ENCODE measurements around the gene PIK3C2G.

The PIK3C2G gene

DNA sequence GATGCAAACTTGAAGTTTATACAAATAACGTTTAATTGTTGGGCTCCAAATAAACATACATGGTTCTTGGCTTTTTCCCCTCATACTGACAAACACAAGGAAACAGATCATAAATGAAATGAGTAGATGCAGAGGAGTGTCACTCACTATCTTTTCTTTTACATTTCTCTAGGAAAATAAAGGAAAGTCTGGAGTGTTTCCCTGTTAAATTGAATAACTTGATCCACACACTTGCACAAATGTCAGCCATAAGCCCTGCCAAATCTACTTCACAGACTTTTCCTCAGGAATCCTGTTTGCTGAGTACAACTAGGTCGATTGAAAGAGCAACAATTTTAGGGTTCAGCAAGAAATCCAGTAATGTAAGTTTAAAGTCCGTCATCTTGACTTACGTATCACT, 301.2 kb downstream of the PIK3C2G start:
- WGBS, result 97% methylated on average over 4 of the region's 4 CpGs
- H3K36me3 ChIP-seq (ENCODE audit: insufficient read depth, low read length), result no peaks in the 10 kb centered on the region
- no peak overlapping the region for H3K27ac ChIP-seq (ENCODE audit: low read depth, low read length)
- no peaks in the 10 kb centered on the region for H3K4me1 ChIP-seq (ENCODE audit: insufficient read depth, low read length)
- H3K27me3 ChIP-seq (ENCODE audit: insufficient read depth, low read length), result no peaks in the 10 kb centered on the region
- H3K9ac ChIP-seq (ENCODE audit: low read depth, low read length), result no peak overlapping the region
- no peak overlapping the region for H3K4me3 ChIP-seq (ENCODE audit: low read length)
- no peaks in the 10 kb centered on the region for H3K9me3 ChIP-seq (ENCODE audit: insufficient read depth, low read depth, low read length)

DNA sequence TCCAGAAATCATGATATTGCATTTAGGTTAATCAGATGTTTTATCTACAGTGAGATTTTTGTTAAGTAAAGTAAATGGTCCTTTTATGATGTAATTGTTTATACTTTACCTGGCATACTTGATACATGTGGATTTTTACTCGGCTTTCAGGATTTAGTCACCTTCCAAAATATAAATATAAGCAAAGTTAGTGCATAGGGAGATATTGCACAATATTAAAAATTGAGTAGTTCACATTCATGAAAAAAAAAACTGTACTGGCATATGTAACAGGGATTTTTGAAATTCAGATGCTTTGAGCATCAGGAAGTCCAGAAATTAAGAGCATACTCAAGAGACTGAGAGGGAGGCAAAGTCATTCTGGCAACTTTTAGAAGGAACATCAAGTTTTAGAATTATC, 303.0 kb downstream of the PIK3C2G start:
- no CpG with 5 or more reads among the region's 1 CpG for WGBS
- Histone ChIP-seq H3K36me3 (ENCODE audit: insufficient read depth, low read length) (no peaks in the 10 kb centered on the region), H3K27ac (ENCODE audit: low read depth, low read length) (no peak overlapping the region), H3K4me3 (ENCODE audit: low read length) (no peak overlapping the region), H3K9ac (ENCODE audit: low read depth, low read length) (no peak overlapping the region), H3K9me3 (ENCODE audit: insufficient read depth, low read depth, low read length) (no peaks in the 10 kb centered on the region), H3K27me3 (ENCODE audit: insufficient read depth, low read length) (no peaks in the 10 kb centered on the region), H3K4me1 (ENCODE audit: insufficient read depth, low read length) (no peaks in the 10 kb centered on the region)

DNA sequence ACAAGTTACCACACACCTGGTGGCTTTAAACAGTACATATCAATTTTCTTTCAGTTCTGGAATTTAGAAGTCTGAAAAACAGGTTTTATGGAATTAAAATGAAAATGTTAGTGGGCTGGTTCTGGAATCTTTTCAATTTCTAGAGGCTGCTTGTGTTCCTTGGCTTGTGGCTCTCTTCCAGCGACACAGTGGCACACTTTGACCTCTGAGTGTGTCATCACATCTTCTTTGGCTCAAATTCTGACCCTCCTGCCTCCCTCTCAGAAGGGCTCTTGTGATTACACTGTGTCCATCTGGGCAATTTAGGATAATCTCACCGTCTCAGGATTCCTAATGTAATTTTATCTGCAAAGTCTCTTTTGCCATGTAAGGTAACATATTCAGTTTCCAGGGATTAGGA, 306.5 kb downstream of the PIK3C2G start:
- H3K9ac ChIP-seq (ENCODE audit: low read depth, low read length), result no peak overlapping the region
- no peaks in the 10 kb centered on the region for H3K4me1 ChIP-seq (ENCODE audit: insufficient read depth, low read length)
- no peaks in the 10 kb centered on the region for H3K36me3 ChIP-seq (ENCODE audit: insufficient read depth, low read length)
- no peaks in the 10 kb centered on the region for H3K27me3 ChIP-seq (ENCODE audit: insufficient read depth, low read length)
- no peak overlapping the region for H3K4me3 ChIP-seq (ENCODE audit: low read length)
- H3K27ac ChIP-seq (ENCODE audit: low read depth, low read length), result no peak overlapping the region
- no peaks in the 10 kb centered on the region for H3K9me3 ChIP-seq (ENCODE audit: insufficient read depth, low read depth, low read length)
- 96% methylated on average over 2 of the region's 2 CpGs for WGBS

DNA sequence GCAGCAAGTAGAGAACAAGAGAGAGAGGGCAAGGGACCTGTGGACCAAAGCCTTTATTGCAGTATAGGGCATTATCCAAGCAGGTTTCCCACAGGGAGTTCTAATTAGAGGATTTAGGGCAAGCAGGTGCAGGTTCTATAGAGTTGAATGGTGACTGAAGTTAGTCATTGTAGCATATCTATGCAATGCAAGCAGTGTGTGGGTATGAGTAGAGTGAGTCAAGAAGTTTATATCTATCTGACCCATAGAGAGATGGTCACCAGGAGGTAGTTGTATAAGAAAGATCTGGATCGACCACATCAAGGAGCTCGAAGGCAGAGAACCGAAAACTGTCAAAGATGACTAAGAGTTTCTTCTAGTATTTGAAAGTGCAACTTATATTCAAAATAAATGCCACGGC, 309.2 kb downstream of the PIK3C2G start:
- H3K27me3 ChIP-seq (ENCODE audit: insufficient read depth, low read length), result no peaks in the 10 kb centered on the region
- H3K36me3 ChIP-seq (ENCODE audit: insufficient read depth, low read length), result no peaks in the 10 kb centered on the region
- no peaks in the 10 kb centered on the region for H3K4me1 ChIP-seq (ENCODE audit: insufficient read depth, low read length)
- WGBS, result 98% methylated on average over 4 of the region's 4 CpGs
- no peaks in the 10 kb centered on the region for H3K9me3 ChIP-seq (ENCODE audit: insufficient read depth, low read depth, low read length)
- no peak overlapping the region for H3K9ac ChIP-seq (ENCODE audit: low read depth, low read length)
- no peak overlapping the region for H3K4me3 ChIP-seq (ENCODE audit: low read length)
- H3K27ac ChIP-seq (ENCODE audit: low read depth, low read length), result no peak overlapping the region

DNA sequence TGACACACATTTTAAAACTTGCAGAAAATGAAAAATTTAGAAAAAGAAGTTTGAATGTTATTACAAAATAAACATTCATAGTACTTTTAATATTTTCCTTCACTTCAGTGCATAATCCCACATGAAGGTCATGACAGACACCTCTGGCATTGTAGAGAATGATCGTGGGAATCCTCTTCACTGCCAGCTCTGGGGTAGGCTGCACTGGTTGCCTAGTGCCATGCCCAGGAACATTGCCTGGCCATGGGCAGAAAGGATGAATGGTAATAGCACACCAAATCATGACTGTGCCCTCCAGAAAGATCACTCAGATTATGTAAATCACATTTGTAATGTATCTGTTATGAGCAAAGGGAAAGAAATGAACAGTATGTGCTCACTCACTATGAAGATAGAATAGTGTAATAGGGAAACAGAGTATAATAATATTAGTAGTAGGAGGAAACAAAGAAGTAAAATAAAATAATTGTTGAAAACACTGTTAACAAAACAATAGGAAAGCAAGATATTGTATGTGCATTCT, 314.8 kb downstream of the PIK3C2G start:
- no peaks in the 10 kb centered on the region for H3K27me3 ChIP-seq (ENCODE audit: insufficient read depth, low read length)
- no peak overlapping the region for H3K27ac ChIP-seq (ENCODE audit: low read depth, low read length)
- H3K4me3 ChIP-seq (ENCODE audit: low read length), result no peak overlapping the region
- no peaks in the 10 kb centered on the region for H3K9me3 ChIP-seq (ENCODE audit: insufficient read depth, low read depth, low read length)
- H3K9ac ChIP-seq (ENCODE audit: low read depth, low read length), result no peak overlapping the region
- 97% methylated on average over 1 of the region's 1 CpG for WGBS
- no peaks in the 10 kb centered on the region for H3K36me3 ChIP-seq (ENCODE audit: insufficient read depth, low read length)
- no peaks in the 10 kb centered on the region for H3K4me1 ChIP-seq (ENCODE audit: insufficient read depth, low read length)

DNA sequence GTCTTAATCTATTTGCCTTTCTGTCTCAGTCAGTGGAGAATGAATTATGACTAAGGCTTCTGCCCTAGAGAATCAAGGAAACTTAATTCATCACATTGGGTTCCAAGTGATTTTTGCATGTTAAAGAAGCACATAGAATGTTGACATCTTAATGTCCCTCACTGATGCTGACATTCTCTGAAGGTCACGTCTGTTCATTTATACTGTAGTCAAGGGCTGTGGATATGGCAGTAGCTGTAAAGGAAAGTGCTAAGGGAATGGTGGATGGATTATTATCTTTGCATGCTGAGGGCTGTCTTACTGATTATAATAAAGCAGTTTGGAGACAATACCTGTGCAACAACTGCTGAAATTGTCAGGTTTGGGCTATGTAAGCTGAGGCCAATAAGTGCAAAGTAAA, 315.3 kb downstream of the PIK3C2G start:
- H3K9me3 ChIP-seq (ENCODE audit: insufficient read depth, low read depth, low read length), result no peaks in the 10 kb centered on the region
- no peaks in the 10 kb centered on the region for H3K4me1 ChIP-seq (ENCODE audit: insufficient read depth, low read length)
- H3K27me3 ChIP-seq (ENCODE audit: insufficient read depth, low read length), result no peaks in the 10 kb centered on the region
- WGBS, result 88% methylated on average over 1 of the region's 1 CpG
- H3K4me3 ChIP-seq (ENCODE audit: low read length), result no peak overlapping the region
- H3K9ac ChIP-seq (ENCODE audit: low read depth, low read length), result no peak overlapping the region
- H3K36me3 ChIP-seq (ENCODE audit: insufficient read depth, low read length), result no peaks in the 10 kb centered on the region
- no peak overlapping the region for H3K27ac ChIP-seq (ENCODE audit: low read depth, low read length)

DNA sequence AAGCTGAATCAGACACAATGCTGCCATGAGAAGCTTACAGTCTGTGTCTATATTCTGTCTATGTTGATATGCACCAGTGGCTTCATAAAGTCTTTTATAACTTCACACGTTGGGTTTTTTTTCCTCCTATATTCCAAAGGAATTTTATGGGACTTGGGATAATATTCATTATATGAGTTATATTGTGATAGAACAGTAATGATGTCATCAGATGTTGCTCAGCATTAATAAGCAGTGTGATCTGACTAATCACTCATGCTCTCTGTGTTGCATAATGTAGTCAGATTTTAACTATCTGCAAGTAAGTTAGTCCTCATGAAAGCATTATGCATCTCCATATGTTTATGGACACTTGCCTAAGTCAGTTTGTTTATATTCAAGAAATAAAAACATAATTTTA, 316.9 kb downstream of the PIK3C2G start:
- WGBS, result no CpG with 5 or more reads among the region's 1 CpG
- Histone ChIP-seq H3K9me3 (ENCODE audit: insufficient read depth, low read depth, low read length) (no peaks in the 10 kb centered on the region), H3K27me3 (ENCODE audit: insufficient read depth, low read length) (no peaks in the 10 kb centered on the region)

DNA sequence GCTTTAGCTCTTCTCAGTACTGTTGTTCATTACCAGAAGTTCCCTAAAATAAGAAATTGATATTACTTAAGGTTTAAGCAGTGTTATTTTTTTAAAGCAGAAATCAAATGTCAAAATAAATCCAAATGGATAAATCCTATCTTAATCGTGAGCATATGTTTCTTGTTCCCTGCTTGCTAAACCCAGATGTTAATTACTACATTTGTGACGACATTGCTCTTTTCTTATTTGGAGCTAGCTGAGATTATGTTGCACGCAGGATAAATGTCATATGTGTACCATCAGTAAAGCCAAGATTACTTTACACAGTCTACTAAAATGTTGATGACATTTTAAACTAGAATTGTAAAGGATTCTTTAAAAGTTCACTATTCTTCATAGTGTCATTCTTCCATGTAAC, 319.0 kb downstream of the PIK3C2G start:
- H3K9ac ChIP-seq (ENCODE audit: low read depth, low read length), result no peak overlapping the region
- H3K36me3 ChIP-seq (ENCODE audit: insufficient read depth, low read length), result no peaks in the 10 kb centered on the region
- no peaks in the 10 kb centered on the region for H3K27me3 ChIP-seq (ENCODE audit: insufficient read depth, low read length)
- H3K27ac ChIP-seq (ENCODE audit: low read depth, low read length), result no peak overlapping the region
- no peaks in the 10 kb centered on the region for H3K9me3 ChIP-seq (ENCODE audit: insufficient read depth, low read depth, low read length)
- no peaks in the 10 kb centered on the region for H3K4me1 ChIP-seq (ENCODE audit: insufficient read depth, low read length)
- WGBS, result 100% methylated on average over 3 of the region's 3 CpGs
- H3K4me3 ChIP-seq (ENCODE audit: low read length), result no peak overlapping the region

More for the DNA sequence above, 316.9 kb downstream of the PIK3C2G start:
- H3K27ac ChIP-seq (ENCODE audit: low read depth, low read length), result no peak overlapping the region
- no peak overlapping the region for H3K9ac ChIP-seq (ENCODE audit: low read depth, low read length)
- H3K36me3 ChIP-seq (ENCODE audit: insufficient read depth, low read length), result no peaks in the 10 kb centered on the region
- no peaks in the 10 kb centered on the region for H3K4me1 ChIP-seq (ENCODE audit: insufficient read depth, low read length)
- no peak overlapping the region for H3K4me3 ChIP-seq (ENCODE audit: low read length)

DNA sequence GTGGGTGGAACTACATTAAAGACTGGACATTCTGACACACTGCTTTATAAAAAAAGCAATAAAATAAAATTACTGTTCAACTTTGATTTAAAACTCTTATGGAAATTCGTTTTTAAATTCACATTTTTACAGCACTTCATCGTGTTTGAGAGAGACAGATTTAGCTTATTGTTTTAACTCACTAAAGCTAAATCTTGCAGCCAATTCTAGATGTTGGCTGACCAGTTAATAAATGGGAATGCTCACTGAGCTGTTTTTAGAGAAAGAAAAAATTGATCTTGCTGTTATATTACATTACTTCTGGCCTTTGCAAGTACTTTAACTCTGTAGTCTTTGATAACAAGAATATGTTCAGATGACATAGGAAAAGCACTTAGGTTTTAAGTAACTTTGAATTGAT, 319.4 kb downstream of the PIK3C2G start:
- WGBS, result 91% methylated on average over 2 of the region's 2 CpGs
- Histone ChIP-seq H3K36me3 (ENCODE audit: insufficient read depth, low read length) (no peaks in the 10 kb centered on the region), H3K9ac (ENCODE audit: low read depth, low read length) (no peak overlapping the region), H3K9me3 (ENCODE audit: insufficient read depth, low read depth, low read length) (no peaks in the 10 kb centered on the region), H3K27ac (ENCODE audit: low read depth, low read length) (no peak overlapping the region), H3K27me3 (ENCODE audit: insufficient read depth, low read length) (no peaks in the 10 kb centered on the region), H3K4me3 (ENCODE audit: low read length) (no peak overlapping the region), H3K4me1 (ENCODE audit: insufficient read depth, low read length) (no peaks in the 10 kb centered on the region)

DNA sequence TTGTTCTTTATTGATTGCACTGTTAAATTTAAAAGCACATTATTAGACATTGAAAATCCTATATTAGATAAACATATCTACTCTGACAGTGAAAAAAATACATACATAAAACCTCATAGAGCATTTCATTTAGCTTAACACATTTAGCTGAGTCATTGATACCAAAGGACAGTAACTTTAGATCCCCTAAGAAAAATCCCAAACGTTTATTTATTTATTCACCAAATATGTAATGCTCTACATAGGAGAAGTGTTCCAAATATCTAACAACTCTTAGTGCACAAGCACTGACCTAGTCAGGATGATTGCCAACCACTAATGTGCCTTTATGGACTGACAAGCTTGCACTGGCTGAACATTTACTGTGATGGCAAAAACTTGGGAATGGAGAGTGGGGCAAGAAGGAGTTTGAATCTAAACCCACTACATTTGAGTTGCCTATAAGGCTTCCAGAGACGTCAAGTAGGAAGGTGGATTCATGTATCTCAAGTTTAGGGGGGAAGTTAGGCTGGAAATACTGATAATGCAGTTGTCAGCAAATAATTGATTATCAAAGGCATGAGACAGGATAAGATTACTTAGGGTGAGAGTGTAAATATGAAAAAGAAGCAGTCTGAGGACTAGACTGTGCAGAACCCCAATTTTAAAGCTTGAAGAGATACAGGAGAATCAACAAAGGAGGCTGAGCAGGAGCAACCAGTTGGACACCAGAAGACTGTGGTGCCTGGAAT, 320.1 kb downstream of the PIK3C2G start:
- 90% methylated on average over 2 of the region's 2 CpGs for WGBS
- no peak overlapping the region for H3K4me3 ChIP-seq (ENCODE audit: low read length)
- no peak overlapping the region for H3K27ac ChIP-seq (ENCODE audit: low read depth, low read length)
- no peaks in the 10 kb centered on the region for H3K4me1 ChIP-seq (ENCODE audit: insufficient read depth, low read length)
- no peaks in the 10 kb centered on the region for H3K36me3 ChIP-seq (ENCODE audit: insufficient read depth, low read length)
- no peaks in the 10 kb centered on the region for H3K9me3 ChIP-seq (ENCODE audit: insufficient read depth, low read depth, low read length)
- no peak overlapping the region for H3K9ac ChIP-seq (ENCODE audit: low read depth, low read length)
- no peaks in the 10 kb centered on the region for H3K27me3 ChIP-seq (ENCODE audit: insufficient read depth, low read length)

DNA sequence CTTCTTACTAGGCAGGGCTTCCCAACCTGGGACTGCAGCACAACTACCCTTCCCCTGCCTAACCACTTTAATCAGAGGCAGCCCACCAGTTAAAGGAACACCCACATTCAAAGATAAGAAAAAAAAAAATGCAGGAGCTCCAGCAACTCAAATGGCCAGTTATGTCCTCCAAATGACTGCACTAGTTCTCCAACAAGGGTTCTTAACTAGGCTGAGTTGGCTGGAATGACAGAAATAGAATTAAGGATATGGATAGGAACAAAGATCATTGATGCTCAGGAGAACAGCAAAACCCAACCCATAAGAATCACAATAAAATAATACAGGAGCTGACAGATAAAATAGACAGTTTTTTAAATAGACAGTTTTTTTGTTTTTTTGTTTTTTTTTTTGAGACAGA, 322.3 kb downstream of the PIK3C2G start:
- no peaks in the 10 kb centered on the region for H3K36me3 ChIP-seq (ENCODE audit: insufficient read depth, low read length)
- no peak overlapping the region for H3K9ac ChIP-seq (ENCODE audit: low read depth, low read length)
- no peaks in the 10 kb centered on the region for H3K27me3 ChIP-seq (ENCODE audit: insufficient read depth, low read length)
- H3K27ac ChIP-seq (ENCODE audit: low read depth, low read length), result no peak overlapping the region
- H3K4me3 ChIP-seq (ENCODE audit: low read length), result no peak overlapping the region
- H3K9me3 ChIP-seq (ENCODE audit: insufficient read depth, low read depth, low read length), result peaks cover 7% of the 10 kb centered on the region
- no peaks in the 10 kb centered on the region for H3K4me1 ChIP-seq (ENCODE audit: insufficient read depth, low read length)

DNA sequence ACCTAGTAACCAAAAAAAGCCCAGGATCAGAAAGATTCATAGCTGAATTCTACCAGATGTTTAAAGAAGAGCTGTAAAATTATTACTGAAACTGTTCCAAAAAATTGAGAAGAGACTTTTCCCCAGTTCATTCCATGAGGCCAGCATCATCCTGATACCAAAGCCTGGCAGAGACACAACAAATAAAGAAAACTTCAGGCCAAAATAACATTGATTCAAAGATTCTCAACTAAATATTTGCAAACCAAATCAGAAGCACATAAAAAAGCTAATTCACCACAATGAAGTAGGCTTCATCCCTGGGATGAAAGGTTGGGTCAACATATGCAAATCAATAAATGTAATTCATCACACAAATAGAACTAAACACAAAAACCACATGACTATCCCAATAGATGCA, 325.3 kb downstream of the PIK3C2G start:
- H3K27ac ChIP-seq (ENCODE audit: low read depth, low read length), result no peak overlapping the region
- H3K9me3 ChIP-seq (ENCODE audit: insufficient read depth, low read depth, low read length), result peaks cover 9% of the 10 kb centered on the region
- no peaks in the 10 kb centered on the region for H3K36me3 ChIP-seq (ENCODE audit: insufficient read depth, low read length)
- no peaks in the 10 kb centered on the region for H3K27me3 ChIP-seq (ENCODE audit: insufficient read depth, low read length)
- no peaks in the 10 kb centered on the region for H3K4me1 ChIP-seq (ENCODE audit: insufficient read depth, low read length)
- H3K4me3 ChIP-seq (ENCODE audit: low read length), result no peak overlapping the region
- H3K9ac ChIP-seq (ENCODE audit: low read depth, low read length), result no peak overlapping the region
